Measurements from ENCODE around the gene TMEM165.

The TMEM165 gene

DNA sequence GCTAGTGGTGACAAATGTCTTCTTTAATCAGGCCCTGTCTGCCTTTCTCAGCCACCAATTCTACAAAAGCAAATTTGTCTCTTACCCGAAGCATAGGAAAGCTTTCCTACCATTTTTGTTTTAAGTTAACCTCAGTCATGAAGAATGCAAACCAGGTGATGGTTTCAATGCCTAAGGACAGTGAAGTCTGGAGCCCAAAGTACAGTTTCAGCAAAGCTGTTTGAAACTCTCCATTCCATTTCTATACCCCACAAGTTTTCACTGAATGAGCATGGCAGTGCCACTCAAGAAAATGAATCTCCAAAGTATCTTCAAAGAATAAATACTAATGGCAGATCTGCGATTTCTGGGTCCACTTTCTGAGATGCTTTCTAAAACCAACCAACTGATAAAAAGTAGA is 25.8 kb upstream of the TMEM165 start:
- TF ChIP-seq, protein P1, sequence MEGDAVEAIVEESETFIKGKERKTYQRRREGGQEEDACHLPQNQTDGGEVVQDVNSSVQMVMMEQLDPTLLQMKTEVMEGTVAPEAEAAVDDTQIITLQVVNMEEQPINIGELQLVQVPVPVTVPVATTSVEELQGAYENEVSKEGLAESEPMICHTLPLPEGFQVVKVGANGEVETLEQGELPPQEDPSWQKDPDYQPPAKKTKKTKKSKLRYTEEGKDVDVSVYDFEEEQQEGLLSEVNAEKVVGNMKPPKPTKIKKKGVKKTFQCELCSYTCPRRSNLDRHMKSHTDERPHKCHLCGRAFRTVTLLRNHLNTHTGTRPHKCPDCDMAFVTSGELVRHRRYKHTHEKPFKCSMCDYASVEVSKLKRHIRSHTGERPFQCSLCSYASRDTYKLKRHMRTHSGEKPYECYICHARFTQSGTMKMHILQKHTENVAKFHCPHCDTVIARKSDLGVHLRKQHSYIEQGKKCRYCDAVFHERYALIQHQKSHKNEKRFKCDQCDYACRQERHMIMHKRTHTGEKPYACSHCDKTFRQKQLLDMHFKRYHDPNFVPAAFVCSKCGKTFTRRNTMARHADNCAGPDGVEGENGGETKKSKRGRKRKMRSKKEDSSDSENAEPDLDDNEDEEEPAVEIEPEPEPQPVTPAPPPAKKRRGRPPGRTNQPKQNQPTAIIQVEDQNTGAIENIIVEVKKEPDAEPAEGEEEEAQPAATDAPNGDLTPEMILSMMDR (IDR thresholded peaks at IDR 0.05; ENCODE audit: borderline replicate concordance, insufficient read depth, low read depth, low read length), result no peak
- H3K4me3 ChIP-seq (ENCODE audit: low read depth, low read length), result no peak overlapping the region

DNA sequence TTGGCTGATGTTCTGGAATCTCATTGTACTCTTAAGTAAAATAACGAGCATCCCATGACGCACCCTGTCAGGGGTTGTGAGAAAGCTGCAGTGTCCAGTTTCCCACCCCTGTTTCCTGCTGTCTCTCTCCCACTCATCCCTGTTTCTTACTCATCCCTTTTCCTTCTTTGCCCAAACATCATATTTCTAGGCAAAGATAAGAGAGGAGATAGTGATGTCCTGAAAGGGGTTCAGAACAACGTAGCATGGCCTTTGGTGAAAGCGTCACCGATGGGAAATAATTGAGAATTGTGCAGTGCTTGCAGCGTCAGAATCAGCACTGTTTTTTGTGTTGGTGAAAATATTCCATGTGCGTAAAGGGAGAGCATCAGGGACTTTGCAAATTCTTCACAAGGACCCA is 23.5 kb upstream of the TMEM165 start:
- TF ChIP-seq, protein P1 (IDR thresholded peaks at IDR 0.05; ENCODE audit: borderline replicate concordance, insufficient read depth, low read depth, low read length), result no peak
- H3K4me3 ChIP-seq (ENCODE audit: low read depth, low read length), result no peak overlapping the region

DNA sequence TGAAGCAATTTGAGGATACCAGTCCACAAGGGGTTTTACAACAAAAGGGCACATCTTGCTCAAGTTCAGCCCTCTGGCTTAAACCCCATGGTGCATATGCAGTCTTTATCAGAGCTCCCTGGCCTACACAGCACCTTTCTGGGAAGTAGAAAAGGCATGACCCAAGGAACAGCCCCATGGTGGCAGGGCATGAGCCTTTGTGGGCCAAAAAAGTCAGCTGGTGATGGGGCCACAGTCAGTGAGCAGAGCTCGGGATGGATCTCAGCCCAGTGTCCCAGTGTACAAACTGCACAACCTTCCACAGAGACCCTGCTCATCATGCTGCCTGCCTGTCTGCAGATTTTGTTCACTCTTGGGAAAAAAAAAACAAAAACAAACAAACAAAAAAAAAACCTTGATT is 22.3 kb upstream of the TMEM165 start:
- TF ChIP-seq, protein P1 (IDR thresholded peaks at IDR 0.05; ENCODE audit: borderline replicate concordance, insufficient read depth, low read depth, low read length), result no peak
- no peak overlapping the region for H3K4me3 ChIP-seq (ENCODE audit: low read depth, low read length)

DNA sequence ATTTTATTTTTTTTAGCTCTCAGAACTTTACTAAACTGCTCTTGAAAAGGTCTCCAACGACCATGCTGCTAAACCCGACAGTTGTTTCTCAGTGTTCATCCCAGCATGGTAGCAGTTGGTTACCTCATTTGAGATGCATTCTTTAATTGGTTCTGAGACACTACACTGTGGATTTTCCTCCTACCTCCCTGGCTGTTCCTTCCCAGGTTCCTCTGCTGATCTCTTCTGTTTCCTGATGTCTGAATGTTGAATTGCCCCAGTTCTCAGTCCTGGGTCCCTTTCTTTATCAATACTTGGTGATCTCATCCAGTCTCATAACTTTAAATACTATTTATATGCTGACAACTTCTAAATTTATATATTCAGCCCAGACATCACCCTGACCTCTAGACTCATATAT is 19.1 kb upstream of the TMEM165 start:
- H3K4me3 ChIP-seq (ENCODE audit: low read depth, low read length), result no peak overlapping the region
- TF ChIP-seq, protein P1 (IDR thresholded peaks at IDR 0.05; ENCODE audit: borderline replicate concordance, insufficient read depth, low read depth, low read length), result no peak

DNA sequence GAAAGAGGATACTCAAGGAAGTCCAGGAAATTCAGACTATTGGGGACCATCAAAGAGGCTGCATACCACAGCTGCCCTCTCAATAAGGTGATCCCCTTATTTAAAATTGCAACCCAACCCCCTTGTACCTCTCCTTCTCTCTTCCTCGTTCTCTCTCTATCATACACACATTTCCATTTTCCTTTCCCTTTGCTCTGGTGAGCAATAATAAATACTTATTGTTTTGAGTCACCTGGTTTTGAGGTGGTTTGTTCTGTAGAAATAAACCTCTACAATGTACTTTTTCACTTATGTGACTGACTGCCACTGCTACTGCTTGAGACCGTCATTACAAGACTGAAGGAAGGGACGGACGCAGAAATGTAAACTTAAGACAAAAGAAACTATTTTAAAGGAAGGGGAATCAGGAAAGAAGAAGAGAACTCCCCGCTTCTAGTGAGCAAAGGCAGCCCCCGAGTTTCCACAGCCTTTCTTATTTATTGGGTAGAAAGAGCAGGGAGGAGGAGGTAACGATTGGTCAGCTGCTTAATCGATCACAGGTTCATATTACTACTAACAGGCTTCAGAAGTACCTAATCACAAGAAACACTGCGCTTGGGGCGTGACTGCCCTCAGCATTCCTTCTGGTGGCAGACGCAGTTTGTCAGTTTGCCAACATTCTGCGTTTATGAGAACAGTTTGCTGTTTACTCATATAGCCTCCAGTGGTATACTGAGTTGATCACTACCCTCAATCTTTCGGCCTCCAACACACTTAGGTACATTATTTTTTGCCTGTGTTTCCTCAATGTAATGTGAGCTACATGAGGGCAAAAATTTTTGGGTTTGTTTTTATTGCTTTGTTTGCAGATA is 16.9 kb upstream of the TMEM165 start:
- TF ChIP-seq, protein P1 (IDR thresholded peaks at IDR 0.05; ENCODE audit: borderline replicate concordance, insufficient read depth, low read depth, low read length), result no peak
- no peak overlapping the region for H3K4me3 ChIP-seq (ENCODE audit: low read depth, low read length)

DNA sequence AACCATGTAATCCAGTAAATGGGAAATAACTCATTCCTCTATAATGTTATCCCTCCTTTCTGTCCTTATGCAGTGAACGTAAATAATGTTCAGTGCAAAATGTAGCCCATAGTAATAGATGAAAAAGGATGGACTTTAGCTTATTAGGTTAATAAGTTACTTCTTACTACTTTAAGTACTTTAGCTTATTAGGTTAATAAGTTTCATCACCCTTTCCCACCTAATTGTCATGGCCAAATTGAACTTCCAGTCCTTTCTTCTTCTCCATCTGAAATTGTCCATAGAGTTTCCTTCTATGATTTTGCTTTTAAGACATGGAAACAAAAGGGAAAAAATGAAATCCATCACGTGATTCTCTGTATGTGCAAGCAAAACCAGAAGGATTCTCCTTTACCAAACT is 15.2 kb upstream of the TMEM165 start:
- TF ChIP-seq, protein P1 (IDR thresholded peaks at IDR 0.05; ENCODE audit: borderline replicate concordance, insufficient read depth, low read depth, low read length), result no peak
- no peak overlapping the region for H3K4me3 ChIP-seq (ENCODE audit: low read depth, low read length)

DNA sequence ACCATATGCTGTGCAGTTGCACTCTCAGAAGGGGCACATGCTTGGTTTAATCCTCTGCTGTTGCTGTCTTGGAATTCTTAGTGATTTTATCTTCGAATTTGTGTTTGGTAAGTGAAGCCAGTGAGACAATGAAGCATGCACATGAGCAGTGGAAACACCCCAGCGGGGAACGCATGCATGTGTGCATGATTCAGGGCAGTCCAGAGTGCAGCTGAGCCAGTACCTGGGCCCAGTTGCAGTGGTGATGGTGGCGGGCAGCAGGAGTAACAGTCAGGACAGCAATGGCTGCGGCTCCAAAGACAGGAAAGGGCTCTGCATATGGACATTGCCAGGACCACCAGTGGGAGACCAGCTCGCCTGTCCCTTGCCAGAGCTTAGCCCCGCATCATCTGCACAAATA is 14.3 kb upstream of the TMEM165 start:
- TF ChIP-seq, protein P1 (IDR thresholded peaks at IDR 0.05; ENCODE audit: borderline replicate concordance, insufficient read depth, low read depth, low read length), result no peak
- no peak overlapping the region for H3K4me3 ChIP-seq (ENCODE audit: low read depth, low read length)

Data from GM12875 (cell line).